Stimulated activated CD4-positive, alpha-beta T cell treated with anti-CD3 and anti-CD28 coated beads, TNF-alpha, amount 100 ng/mL, for 4 hours (primary cell): Measurements from ENCODE around the gene MAPK8.

Experiments
- DNase-seq, 3 experiments: peaks; one replicate each; pipeline ENCODE4 v3.0.0-alpha.2; 2020; ENCODE audit warnings: low read depth in 3 of 3

The MAPK8 gene

GRCh38 chr10:48381971-48382370 is 75.5 kb downstream of the MAPK8 start:
- no peak for DNase-seq

DNA sequence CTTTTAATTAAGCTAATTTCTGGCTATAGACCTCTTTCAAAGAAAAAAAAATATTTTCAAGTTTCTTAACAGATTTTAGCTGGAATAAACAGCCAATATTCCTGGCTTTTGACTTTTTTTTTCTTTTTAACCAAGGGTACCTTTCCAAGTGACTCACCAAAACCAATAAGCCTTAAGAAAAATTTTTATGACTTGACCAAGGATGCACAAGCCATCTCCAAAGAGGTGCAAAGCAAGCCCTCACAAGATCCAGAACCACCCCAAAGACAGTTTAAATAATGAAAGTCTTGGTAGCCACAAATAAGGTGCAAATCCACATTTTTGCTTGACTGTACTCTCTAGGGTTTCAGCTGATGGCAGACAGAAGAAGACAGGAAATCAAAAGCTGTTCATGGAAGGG is 76.5 kb downstream of the MAPK8 start:
- no peak for DNase-seq

DNA sequence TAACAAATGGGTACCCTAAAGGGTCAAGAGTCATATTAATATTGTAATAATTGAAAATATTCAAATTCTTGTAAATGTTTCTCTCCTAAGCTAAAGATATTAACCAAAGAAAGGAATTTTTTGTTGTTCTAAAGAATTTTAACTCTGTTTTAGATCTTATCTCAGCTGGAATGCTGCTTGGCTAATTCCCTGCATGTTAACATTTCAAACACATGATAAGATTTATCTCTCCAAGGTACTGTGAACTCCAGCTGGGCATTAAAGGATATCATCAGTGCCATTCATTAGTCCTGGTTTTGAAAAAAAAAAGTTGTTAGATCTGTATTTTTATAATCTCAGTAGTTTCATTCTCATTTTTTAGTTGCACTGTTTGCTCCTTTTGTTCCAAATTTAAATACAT is 76.9 kb downstream of the MAPK8 start:
- DNase-seq, result no peak

- DNase-seq, result no peak
Measured at GRCh38 chr10:48384699-48384982, 78.2 kb downstream of the MAPK8 start.

DNA sequence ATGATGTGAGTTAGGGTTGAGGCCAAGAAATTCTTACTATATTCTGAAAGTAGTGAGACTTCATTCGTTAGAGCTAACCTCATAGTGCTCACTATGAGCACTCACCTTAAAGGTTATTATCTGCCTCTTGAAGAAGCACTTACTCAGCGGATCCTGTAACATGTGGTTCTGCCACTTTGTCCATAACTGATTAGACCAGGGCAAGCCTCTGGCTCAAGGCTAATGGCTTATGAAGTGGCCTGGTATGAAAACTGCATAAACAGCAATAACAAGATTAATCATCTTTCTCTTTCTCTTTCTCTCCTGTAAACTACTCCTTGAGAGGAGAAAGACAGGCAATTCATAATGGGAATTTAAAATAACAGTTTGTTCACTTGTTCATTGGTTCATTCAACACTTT is 82.8 kb downstream of the MAPK8 start:
- DNase-seq, result no peak

DNA sequence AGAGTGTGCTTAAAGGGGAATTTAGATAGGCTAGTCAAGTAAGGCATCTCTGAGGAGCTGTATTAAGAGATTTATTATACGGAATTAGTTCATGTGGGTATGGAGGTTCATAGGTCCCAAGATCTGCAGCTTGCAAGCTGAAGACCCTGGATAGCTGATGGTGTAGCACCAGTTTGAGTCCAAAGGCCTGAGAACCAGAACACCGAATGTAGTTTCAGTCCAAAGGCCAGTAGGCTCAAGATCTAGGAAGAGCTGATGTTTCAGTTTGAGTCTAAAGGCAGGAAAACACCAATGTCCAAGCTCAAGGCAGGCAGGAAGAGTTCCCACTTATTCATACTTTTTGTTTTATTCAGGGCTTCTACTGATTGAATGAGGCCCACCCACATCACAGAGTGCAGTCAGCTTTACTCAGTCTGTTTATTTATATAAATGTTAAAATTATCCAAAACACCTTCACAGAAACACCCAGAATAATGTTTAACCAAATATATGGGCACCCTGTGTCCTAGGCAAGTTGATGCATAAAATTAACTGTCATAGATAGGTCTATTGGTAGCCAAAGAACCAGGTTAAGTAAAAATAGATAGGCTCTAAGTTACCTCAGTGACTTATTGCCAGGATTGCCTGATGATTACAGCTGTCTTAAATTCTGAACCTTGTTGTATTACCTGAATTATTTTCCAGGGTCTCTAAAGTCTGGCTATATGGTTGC is 83.5 kb downstream of the MAPK8 start:
- no peak for DNase-seq

GRCh38 chr10:48390558-48390871 is 84.0 kb downstream of the MAPK8 start:
- no peak for DNase-seq

- no peak for DNase-seq
Measured at GRCh38 chr10:48390933-48391845, 84.7 kb downstream of the MAPK8 start.

- DNase-seq, result no peak
Measured at GRCh38 chr10:48391994-48392393, 85.5 kb downstream of the MAPK8 start.

DNA sequence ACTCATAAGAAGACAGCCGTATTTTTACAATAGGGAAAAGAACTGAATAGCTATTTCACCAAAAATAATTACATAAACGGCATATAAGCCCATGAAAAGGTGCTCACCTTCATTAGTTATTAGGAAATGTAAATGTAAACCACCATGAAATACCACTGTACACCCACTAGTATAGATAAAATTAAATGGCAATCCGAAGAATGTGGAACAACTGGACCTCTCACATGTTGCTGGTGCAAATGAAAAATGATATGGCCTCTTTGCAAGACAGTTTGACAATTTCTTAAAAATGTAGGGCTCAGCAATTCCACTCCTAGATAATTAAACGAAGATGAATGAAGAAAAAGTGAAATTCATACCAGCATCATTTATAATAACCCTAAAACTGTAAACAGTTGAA is 91.8 kb downstream of the MAPK8 start:
- DNase-seq, result no peak

GRCh38 chr10:48399056-48399541 is 92.6 kb downstream of the MAPK8 start:
- DNase-seq, result no peak

GRCh38 chr10:48399551-48399950 is 93.1 kb downstream of the MAPK8 start:
- no peak for DNase-seq

DNA sequence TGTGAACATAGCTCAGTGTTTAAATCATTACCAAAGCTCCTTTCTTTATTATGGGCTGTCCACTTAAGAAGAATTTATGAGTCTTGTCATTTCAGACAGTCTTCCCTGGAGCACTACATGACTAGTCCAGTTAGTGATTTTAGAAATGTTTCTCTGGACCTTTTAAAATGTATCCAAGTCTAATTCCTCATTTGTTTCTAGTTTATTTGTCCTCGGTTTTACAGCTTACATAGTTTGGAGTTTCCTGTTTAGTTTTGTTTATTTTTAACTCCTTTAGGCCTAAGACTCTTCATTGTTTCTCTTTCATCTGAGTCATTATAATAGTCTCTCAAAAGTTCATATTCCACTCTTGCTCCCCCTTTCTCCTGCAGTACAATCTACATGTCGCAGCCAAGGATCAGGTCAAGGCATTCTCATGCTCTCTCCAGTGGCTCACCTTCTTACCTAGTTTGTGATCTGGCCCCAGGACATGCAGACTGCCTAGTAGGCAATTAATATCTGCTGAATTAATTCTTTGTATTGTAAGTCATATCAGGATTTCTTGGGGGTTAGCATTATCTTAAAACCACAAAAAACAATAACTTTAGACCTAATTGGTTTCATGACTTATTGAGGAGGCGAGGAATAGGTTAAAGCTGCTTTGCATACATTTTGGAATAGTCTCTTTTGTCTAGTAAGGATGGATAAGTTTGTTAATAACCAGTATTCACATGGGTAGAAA is 93.8 kb downstream of the MAPK8 start:
- DNase-seq, result no peak

DNA sequence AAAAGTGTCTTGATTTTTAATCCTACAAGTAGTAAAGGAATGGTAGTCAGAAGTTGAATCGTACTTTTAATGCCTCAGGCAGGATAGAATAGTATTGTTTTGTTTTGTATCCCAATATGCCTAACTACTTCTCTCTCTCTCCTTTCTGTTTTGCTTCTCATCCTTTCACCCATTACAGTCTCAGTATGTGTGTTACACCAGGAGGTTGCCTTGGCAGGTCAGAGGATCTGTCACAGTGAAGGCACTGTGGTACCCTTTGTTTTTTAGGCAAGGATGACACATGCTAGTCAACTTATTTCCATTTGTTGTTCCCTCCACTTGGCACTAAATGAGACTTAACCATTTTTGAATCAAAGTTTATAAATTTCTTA is 94.4 kb downstream of the MAPK8 start:
- DNase-seq, result no peak

- DNase-seq, result no peak
Measured at GRCh38 chr10:48404646-48405045, 98.2 kb downstream of the MAPK8 start.

- no peak for DNase-seq
Measured at GRCh38 chr10:48406204-48406603, 99.7 kb downstream of the MAPK8 start.

DNA sequence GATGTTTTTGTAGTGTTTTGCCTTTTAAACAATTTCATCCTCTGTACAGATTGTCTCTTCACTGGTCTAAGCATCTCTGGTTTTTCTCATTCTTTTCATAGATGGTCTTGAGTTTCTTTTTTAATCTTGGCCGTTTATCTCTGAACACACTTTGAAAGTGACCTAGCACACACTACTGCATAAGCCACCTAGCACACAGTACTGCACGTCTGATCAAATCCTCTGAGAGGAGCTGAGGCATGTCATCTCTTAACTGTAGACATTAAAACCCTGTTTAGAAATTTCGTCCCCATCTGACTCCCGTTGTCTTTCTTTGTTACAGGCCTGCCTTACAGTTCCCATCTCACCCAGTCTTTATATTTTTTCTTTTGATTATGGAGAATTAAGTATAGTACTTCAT is 100.2 kb downstream of the MAPK8 start:
- no peak for DNase-seq

- DNase-seq, result no peak
Measured at GRCh38 chr10:48410503-48410902, 104.0 kb downstream of the MAPK8 start.

DNA sequence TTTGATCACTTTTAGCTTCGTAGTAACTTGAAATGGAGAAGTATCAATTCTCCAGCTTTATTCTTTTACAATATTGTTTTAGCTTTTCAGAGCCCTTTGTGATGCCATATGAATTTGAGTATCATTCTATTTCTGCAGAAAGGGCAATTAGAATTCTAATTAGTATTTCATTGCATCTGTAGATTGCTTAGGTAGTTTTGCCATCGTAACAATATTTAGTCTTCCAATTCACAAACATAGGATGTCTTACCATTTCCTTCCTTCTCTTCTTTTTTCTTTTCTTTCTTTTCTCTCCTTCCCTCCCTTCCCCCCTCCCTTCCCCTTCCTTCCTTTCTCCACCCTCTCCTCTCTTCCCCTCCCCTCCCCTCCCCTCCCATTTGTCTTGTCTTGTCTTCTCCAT is 105.0 kb downstream of the MAPK8 start:
- no peak for DNase-seq

- no peak for DNase-seq
Measured at GRCh38 chr10:48412081-48412480, 105.6 kb downstream of the MAPK8 start.

- DNase-seq, result no peak
Measured at GRCh38 chr10:48412933-48413332, 106.5 kb downstream of the MAPK8 start.

GRCh38 chr10:48414160-48414559 is 107.7 kb downstream of the MAPK8 start:
- DNase-seq, result no peak

- no peak for DNase-seq
Measured at GRCh38 chr10:48414778-48415177, 108.3 kb downstream of the MAPK8 start.
